SK-N-SH treated with all-trans-retinoic acid at 6 μM for 48 hours (cell line): ENCODE measurements around the gene KCNK17.

Experiments used
- ATAC-seq: fragments of 200-7000 bp; cut with Tn5 transposase; 3 replicates; pipeline ENCODE4 v1.9.1; 2020; ENCODE audit warnings: mild to moderate bottlenecking, moderate library complexity
- ARNTL ChIP-seq: fragments of 450-650 bp; formaldehyde crosslinking; IDR thresholded peaks from 2 replicates; pipeline ENCODE4 v1.5.0; 2020; ENCODE audit warnings: low read depth, mild to moderate bottlenecking, moderate library complexity, borderline replicate concordance
- BACH2 ChIP-seq: fragments of 250-450 bp; sonication (Bioruptor Pico); IDR thresholded peaks from 2 replicates; pipeline ENCODE4 v1.9.0; 2021; ENCODE audit warnings: mild to moderate bottlenecking, borderline replicate concordance
- CREB5 ChIP-seq: fragments of 250-450 bp; sonication (Bioruptor Pico); IDR thresholded peaks from 2 replicates; pipeline ENCODE4 v1.5.1; 2020; ENCODE audit warnings: low read depth, mild to moderate bottlenecking, moderate library complexity
- CSDC2 ChIP-seq: fragments of 250-450 bp; sonication (Bioruptor Pico); IDR thresholded peaks from 2 replicates; pipeline ENCODE4 v1.5.0; 2020; ENCODE audit warnings: mild to moderate bottlenecking, moderate library complexity
- CSRNP3 ChIP-seq: fragments of 250-450 bp; sonication (Bioruptor Pico); IDR thresholded peaks from 2 replicates; pipeline ENCODE4 v1.5.1; 2021; ENCODE audit warnings: mild to moderate bottlenecking, moderate library complexity
- PATZ1 ChIP-seq: fragments of 250-450 bp; sonication (Bioruptor Pico); IDR thresholded peaks from 2 replicates; pipeline ENCODE4 v1.8.0; 2020; ENCODE audit warnings: mild to moderate bottlenecking, moderate library complexity, borderline replicate concordance
- RARB ChIP-seq: fragments of 250-450 bp; sonication (Bioruptor Pico); IDR thresholded peaks from 2 replicates; pipeline ENCODE4 v1.8.0; 2021; ENCODE audit warnings: mild to moderate bottlenecking, moderate library complexity
- TCF4 ChIP-seq: fragments of 250-450 bp; sonication (Bioruptor Pico); IDR thresholded peaks from 2 replicates; pipeline ENCODE4 v1.8.0; 2021; ENCODE audit warnings: mild to moderate bottlenecking, moderate library complexity, borderline replicate concordance
- TSHZ2 ChIP-seq: fragments of 250-450 bp; sonication (Bioruptor Pico); IDR thresholded peaks from 2 replicates; pipeline ENCODE4 v1.5.0; 2020; ENCODE audit warnings: mild to moderate bottlenecking, moderate library complexity
- ZC3H10 ChIP-seq: fragments of 250-450 bp; sonication (Bioruptor Pico); IDR thresholded peaks from 2 replicates; pipeline ENCODE4 v1.5.1; 2021; ENCODE audit warnings: mild to moderate bottlenecking, moderate library complexity
- ZFP3 ChIP-seq: fragments of 250-450 bp; sonication (Bioruptor Pico); IDR thresholded peaks from 2 replicates; pipeline ENCODE4 v1.5.0; 2020; ENCODE audit warnings: mild to moderate bottlenecking, moderate library complexity
- ZFP30 ChIP-seq: fragments of 450-650 bp; formaldehyde crosslinking; IDR thresholded peaks from 2 replicates; pipeline ENCODE4 v1.5.0; 2022; ENCODE audit warnings: mild to moderate bottlenecking, moderate library complexity
- ZNF70 ChIP-seq: fragments of 450-650 bp; formaldehyde crosslinking; IDR thresholded peaks from 2 replicates; pipeline ENCODE4 v1.5.0; 2020; ENCODE audit warnings: mild to moderate bottlenecking, moderate library complexity
- ZNF8 ChIP-seq: fragments of 450-650 bp; formaldehyde crosslinking; IDR thresholded peaks from 2 replicates; pipeline ENCODE4 v1.5.0; 2020; ENCODE audit warnings: mild to moderate bottlenecking, moderate library complexity

KCNK17 gene

GRCh38 chr6:39341352-39341751 lies 27.1 kb upstream of the KCNK17 start (continued):
- TF ChIP-seq PATZ1 (CRISPR knock-in tag) (no peak), ZFP30 (CRISPR knock-in tag) (no peak), ZNF70 (CRISPR knock-in tag) (no peak)

- ATAC-seq = no peak
- TF ChIP-seq TCF4 (CRISPR knock-in tag) (no peak), ARNTL (no peak), CSDC2 (CRISPR knock-in tag) (no peak), TSHZ2 (CRISPR knock-in tag) (no peak)
- TF ChIP-seq, all 23 proteins: peak for 0
These were observed 25.8 kb upstream of the KCNK17 start for GRCh38 chr6:39339868-39340550.

- no peak for ATAC-seq
These were observed 25.1 kb upstream of the KCNK17 start for GRCh38 chr6:39339096-39339867.

GRCh38 chr6:39338397-39338796 lies 24.2 kb upstream of the KCNK17 start:
- no peak for TF ChIP-seq PATZ1 (CRISPR knock-in tag)
- ATAC-seq = no peak

More at GRCh38 chr6:39339096-39339867, 25.1 kb upstream of the KCNK17 start:
- TF ChIP-seq ZFP3 (no peak), CREB5 (CRISPR knock-in tag) (no peak), BACH2 (CRISPR knock-in tag) (no peak), TCF4 (CRISPR knock-in tag) (no peak), ZFP30 (CRISPR knock-in tag) (no peak), ZC3H10 (CRISPR knock-in tag) (no peak), RARB (CRISPR knock-in tag) (no peak), CSRNP3 (CRISPR knock-in tag) (no peak), ZNF8 (CRISPR knock-in tag) (no peak)
- TF ChIP-seq, all 23 proteins: peak for 0
